ENCODE measurements around the gene C3orf18. TPM values are rescaled to one million over a fixed set of nuclear protein-coding genes. Genes with fewer than 3 reads are reported as not detected.

Gene C3orf18
- total RNA-seq, 1 donor from 2014 or later: 8.9 TPM

GRCh38 chr3:50551681-50552435, 15.7 kb downstream of the C3orf18 start:
- DNase-seq (ENCODE audit: low spot score): no peak

- no peak for DNase-seq (ENCODE audit: low spot score)
Measured at GRCh38 chr3:50551054-50551659, 16.4 kb downstream of the C3orf18 start.

GRCh38 chr3:50550079-50550736, 17.3 kb downstream of the C3orf18 start:
- no peak for DNase-seq (ENCODE audit: low spot score)

GRCh38 chr3:50549226-50549625, 18.3 kb downstream of the C3orf18 start:
- DNase-seq (ENCODE audit: low spot score): no peak

- DNase-seq (ENCODE audit: low spot score): no peak
Measured at GRCh38 chr3:50545781-50546180, 21.8 kb downstream of the C3orf18 start.

- DNase-seq (ENCODE audit: low spot score): no peak
Measured at GRCh38 chr3:50542177-50543034, 25.1 kb downstream of the C3orf18 start.

GRCh38 chr3:50539356-50540286, 27.9 kb downstream of the C3orf18 start:
- no peak for DNase-seq (ENCODE audit: low spot score)

- DNase-seq (ENCODE audit: low spot score): no peak
Measured at GRCh38 chr3:50537421-50538129, 30.0 kb downstream of the C3orf18 start.

GRCh38 chr3:50536471-50537180, 30.9 kb downstream of the C3orf18 start:
- DNase-seq (ENCODE audit: low spot score): no peak

- no peak for DNase-seq (ENCODE audit: low spot score)
Measured at GRCh38 chr3:50534681-50535330, 32.7 kb downstream of the C3orf18 start.

GRCh38 chr3:50533807-50534461, 33.6 kb downstream of the C3orf18 start:
- DNase-seq (ENCODE audit: low spot score): no peak

- DNase-seq (ENCODE audit: low spot score): no peak
Measured at GRCh38 chr3:50533316-50533715, 34.2 kb downstream of the C3orf18 start.

- DNase-seq (ENCODE audit: low spot score): no peak
Measured at GRCh38 chr3:50532062-50532705, 35.4 kb downstream of the C3orf18 start.

GRCh38 chr3:50531201-50531600, 36.3 kb downstream of the C3orf18 start:
- DNase-seq (ENCODE audit: low spot score): no peak

GRCh38 chr3:50530001-50530970, 37.3 kb downstream of the C3orf18 start:
- DNase-seq (ENCODE audit: low spot score): no peak

GRCh38 chr3:50525987-50526386, 41.6 kb downstream of the C3orf18 start:
- DNase-seq (ENCODE audit: low spot score): no peak
